MM.1S (cell line): ENCODE results near the gene PTTG2.

Experiments
- EZH2phosphoT487 ChIP-seq: fragments of 300-600 bp; sonication (generic); IDR thresholded peaks from 2 replicates; pipeline ENCODE4 v1.6.1; 2018; ENCODE audit warnings: antibody characterized with exemption, low read length
- TF ChIP-seq, protein P1 (sequence below): fragments of 300-600 bp; sonication (generic); IDR thresholded peaks from 2 replicates; pipeline ENCODE4 v1.5.1; 2016; ENCODE audit warnings: antibody characterized with exemption, low read length, mixed read lengths

DNA sequence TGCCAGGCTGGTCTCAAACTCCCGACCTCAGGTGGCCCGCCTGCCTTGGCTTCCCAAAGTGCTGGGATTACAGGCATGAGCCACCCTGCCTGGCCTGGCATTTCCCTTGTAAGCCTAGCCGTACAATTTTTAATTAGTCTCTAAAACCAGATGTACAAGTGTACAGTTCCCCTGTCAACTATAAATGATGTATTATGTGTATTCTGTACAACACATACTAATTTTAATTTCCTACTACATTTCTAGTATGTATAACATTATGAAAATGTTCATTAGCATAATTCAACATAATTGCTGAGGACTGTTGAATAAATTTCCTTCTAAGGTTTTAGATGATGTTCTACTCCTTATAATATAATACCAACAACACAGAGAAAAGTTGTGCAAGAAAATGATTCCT is 41.5 kb upstream of the PTTG2 start:
- TF ChIP-seq, protein P1, sequence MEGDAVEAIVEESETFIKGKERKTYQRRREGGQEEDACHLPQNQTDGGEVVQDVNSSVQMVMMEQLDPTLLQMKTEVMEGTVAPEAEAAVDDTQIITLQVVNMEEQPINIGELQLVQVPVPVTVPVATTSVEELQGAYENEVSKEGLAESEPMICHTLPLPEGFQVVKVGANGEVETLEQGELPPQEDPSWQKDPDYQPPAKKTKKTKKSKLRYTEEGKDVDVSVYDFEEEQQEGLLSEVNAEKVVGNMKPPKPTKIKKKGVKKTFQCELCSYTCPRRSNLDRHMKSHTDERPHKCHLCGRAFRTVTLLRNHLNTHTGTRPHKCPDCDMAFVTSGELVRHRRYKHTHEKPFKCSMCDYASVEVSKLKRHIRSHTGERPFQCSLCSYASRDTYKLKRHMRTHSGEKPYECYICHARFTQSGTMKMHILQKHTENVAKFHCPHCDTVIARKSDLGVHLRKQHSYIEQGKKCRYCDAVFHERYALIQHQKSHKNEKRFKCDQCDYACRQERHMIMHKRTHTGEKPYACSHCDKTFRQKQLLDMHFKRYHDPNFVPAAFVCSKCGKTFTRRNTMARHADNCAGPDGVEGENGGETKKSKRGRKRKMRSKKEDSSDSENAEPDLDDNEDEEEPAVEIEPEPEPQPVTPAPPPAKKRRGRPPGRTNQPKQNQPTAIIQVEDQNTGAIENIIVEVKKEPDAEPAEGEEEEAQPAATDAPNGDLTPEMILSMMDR, result no peak
- no peak for TF ChIP-seq EZH2phosphoT487
